IMR-90 (cell line): ENCODE measurements around the gene ATP1B2. TPM values are rescaled to one million over a fixed set of nuclear protein-coding genes. Genes with fewer than 3 reads are reported as not detected.

Source experiments
- ATAC-seq: fragments of 200-7000 bp; cut with Tn5 transposase; 2 replicates; pipeline ENCODE4 v1.9.1; 2020; ENCODE audit warnings: low read depth, mild to moderate bottlenecking, moderate library complexity
- BruUV-seq: library from RNA; stranded (reverse); fragments of 400-500 nt; replicated peaks from 2 replicates; lab custom pipeline; 2021; lab: Mats Ljungman, UMichigan
- CTCF ChIA-PET: fragments of 300-600 bp; formaldehyde crosslinking; extraction: SDS; loops from one replicate; lab custom pipeline; 2021; ENCODE audit warnings: antibody characterized with exemption; lab: Yijun Ruan, JAX
- POLR2A ChIA-PET: fragments of 300-600 bp; sonication (Branson Sonifier 250); formaldehyde crosslinking; loops from one replicate; lab custom pipeline; 2022; ENCODE audit warnings: antibody characterized with exemption; ENCODE audit not compliant: unreplicated experiment; lab: Charles Lee
- DNase-seq: peaks from one replicate; pipeline ENCODE4 v3.0.0; 2013
- H2AFZ ChIP-seq: replicated peaks from 2 replicates; pipeline ENCODE3; 2013; ENCODE audit warnings: low read length, mild to moderate bottlenecking; ENCODE audit not compliant: poor library complexity
- H2AK5ac ChIP-seq: 2 replicates; pipeline ENCODE4 v1.6.1; 2013; ENCODE audit warnings: low read depth, low read length, inconsistent platforms
- H2AK9ac ChIP-seq: replicated peaks from 2 replicates; pipeline ENCODE3; 2013; ENCODE audit warnings: mild to moderate bottlenecking, low read depth, low read length, moderate library complexity; ENCODE audit not compliant: poor library complexity
- H2BK120ac ChIP-seq: 2 replicates; pipeline ENCODE4 v1.6.1; 2013; ENCODE audit warnings: low read depth, low read length, inconsistent platforms
- H2BK15ac ChIP-seq: 3 replicates; pipeline ENCODE4 v1.6.1; 2013; ENCODE audit warnings: low read depth, low read length, inconsistent platforms
- H2BK20ac ChIP-seq: 2 replicates; pipeline ENCODE4 v1.6.1; 2013; ENCODE audit warnings: low read depth, mild to moderate bottlenecking, inconsistent platforms, low read length, moderate library complexity
- H2BK5ac ChIP-seq: 2 replicates; pipeline ENCODE4 v1.6.1; 2013; ENCODE audit warnings: mild to moderate bottlenecking, low read depth, low read length, inconsistent platforms; ENCODE audit not compliant: poor library complexity, severe bottlenecking
- H3K14ac ChIP-seq: replicated peaks from 2 replicates; pipeline ENCODE4 v1.6.1; 2013; ENCODE audit warnings: low read depth, low read length, inconsistent platforms
- H3K18ac ChIP-seq: 2 replicates; pipeline ENCODE4 v1.6.1; 2013; ENCODE audit warnings: low read depth, low read length, control low read depth
- H3K23ac ChIP-seq: 2 replicates; pipeline ENCODE4 v1.6.1; 2013; ENCODE audit warnings: low read depth, low read length, inconsistent platforms
- H3K27ac ChIP-seq: 2 replicates; pipeline ENCODE4 v1.5.1; 2013; ENCODE audit warnings: mild to moderate bottlenecking, control low read depth, low read length; ENCODE audit not compliant: insufficient read depth
- H3K27me3 ChIP-seq: 2 replicates; pipeline ENCODE4 v1.6.1; 2013; ENCODE audit warnings: low read length; ENCODE audit not compliant: control insufficient read depth, insufficient read depth
- H3K36me3 ChIP-seq: 2 replicates; pipeline ENCODE4 v1.6.1; 2013; ENCODE audit warnings: low read length, mixed read lengths; ENCODE audit not compliant: control insufficient read depth, insufficient read depth
- H3K4ac ChIP-seq: 2 replicates; pipeline ENCODE4 v1.6.1; 2013; ENCODE audit warnings: low read depth, low read length, inconsistent platforms
- H3K4me1 ChIP-seq: 2 replicates; pipeline ENCODE4 v1.6.1; 2013; ENCODE audit warnings: low read length, mixed read lengths; ENCODE audit not compliant: control insufficient read depth, insufficient read depth
- H3K4me2 ChIP-seq: 2 replicates; pipeline ENCODE4 v1.6.1; 2013; ENCODE audit warnings: low read depth, mild to moderate bottlenecking, control low read depth, low read length, moderate library complexity
- H3K4me3 ChIP-seq: 2 replicates; pipeline ENCODE4 v1.5.1; 2013; ENCODE audit warnings: low read depth, mild to moderate bottlenecking, control low read depth, low read length, moderate library complexity; ENCODE audit not compliant: insufficient read depth
- H3K56ac ChIP-seq: 2 replicates; pipeline ENCODE4 v1.6.1; 2013; ENCODE audit warnings: low read length, inconsistent platforms; ENCODE audit not compliant: insufficient read depth; ENCODE audit errors: extremely low read depth
- H3K79me1 ChIP-seq, 2 experiments: 2 replicates each; pipeline ENCODE4 v1.6.1; 2013; ENCODE audit warnings: low read length in 2 of 2, inconsistent platforms in 1 of 2, low read depth in 1 of 2
- H3K9ac ChIP-seq: 2 replicates; pipeline ENCODE4 v1.6.1; 2013; ENCODE audit warnings: low read depth, low read length, control low read depth
- H3K9me1 ChIP-seq: 2 replicates; pipeline ENCODE4 v1.6.1; 2013; ENCODE audit warnings: low read length, inconsistent platforms; ENCODE audit not compliant: insufficient read depth
- H3K9me3 ChIP-seq: 2 replicates; pipeline ENCODE4 v1.6.1; 2013; ENCODE audit warnings: low read length; ENCODE audit not compliant: control insufficient read depth, insufficient read depth
- H4K20me1 ChIP-seq: 2 replicates; pipeline ENCODE4 v1.6.1; 2013; ENCODE audit warnings: low read length, inconsistent platforms; ENCODE audit not compliant: insufficient read depth
- H4K5ac ChIP-seq: 2 replicates; pipeline ENCODE4 v1.6.1; 2013; ENCODE audit warnings: mild to moderate bottlenecking, low read depth, low read length, control low read depth
- H4K8ac ChIP-seq, 2 experiments: 2 replicates each; pipeline ENCODE4 v1.6.1; 2013; ENCODE audit warnings: low read depth in 2 of 2, low read length in 2 of 2, control low read depth in 1 of 2, inconsistent platforms in 1 of 2
- H4K91ac ChIP-seq: 2 replicates; pipeline ENCODE4 v1.6.1; 2013; ENCODE audit warnings: low read depth, low read length, inconsistent platforms; ENCODE audit not compliant: insufficient read depth
- BHLHE40 ChIP-seq: fragments of 150-350 bp; IDR thresholded peaks from 2 replicates; pipeline ENCODE4 v1.6.1; 2016; ENCODE audit warnings: mild to moderate bottlenecking, low read depth, low read length
- CEBPB ChIP-seq: IDR thresholded peaks from 2 replicates; pipeline ENCODE4 v1.6.1; 2012; ENCODE audit warnings: low read depth, low read length, improper control_type of control experiment
- CHD1 ChIP-seq: IDR thresholded peaks from 2 replicates; pipeline ENCODE4 v1.6.1; 2012; ENCODE audit warnings: low read depth, low read length, improper control_type of control experiment
- CTCF ChIP-seq: conservative IDR thresholded peaks from 2 replicates; pipeline ENCODE4 v1.5.1; 2012; ENCODE audit warnings: mild to moderate bottlenecking, low read depth, low read length, improper control_type of control experiment
- ELK1 ChIP-seq: fragments of 150-350 bp; IDR thresholded peaks from 2 replicates; pipeline ENCODE4 v1.6.1; 2016; ENCODE audit warnings: low read depth, mild to moderate bottlenecking, low read length, moderate library complexity, borderline replicate concordance
- MAFK ChIP-seq: IDR thresholded peaks from 2 replicates; pipeline ENCODE4 v1.6.1; 2012; ENCODE audit warnings: low read depth, low read length, improper control_type of control experiment
- MAZ ChIP-seq: IDR thresholded peaks from 2 replicates; pipeline ENCODE4 v1.6.1; 2012; ENCODE audit warnings: low read depth, mild to moderate bottlenecking, low read length, improper control_type of control experiment, moderate library complexity, borderline replicate concordance
- MXI1 ChIP-seq: IDR thresholded peaks from 2 replicates; pipeline ENCODE4 v1.6.1; 2012; ENCODE audit warnings: low read depth, mild to moderate bottlenecking, low read length, moderate library complexity, borderline replicate concordance
- NFE2L2 ChIP-seq: fragments of 150-350 bp; IDR thresholded peaks from 2 replicates; pipeline ENCODE4 v1.6.1; 2016; ENCODE audit warnings: low read depth, mild to moderate bottlenecking, low read length
- POLR2A ChIP-seq: IDR thresholded peaks from 2 replicates; pipeline ENCODE4 v1.6.1; 2012; ENCODE audit warnings: mild to moderate bottlenecking, low read depth, low read length
- RAD21 ChIP-seq: IDR thresholded peaks from 2 replicates; pipeline ENCODE4 v1.6.1; 2012; ENCODE audit warnings: low read length, improper control_type of control experiment
- RCOR1 ChIP-seq: IDR thresholded peaks from 2 replicates; pipeline ENCODE4 v1.6.1; 2012; ENCODE audit warnings: mild to moderate bottlenecking, low read length, improper control_type of control experiment; ENCODE audit not compliant: insufficient replicate concordance
- WGBS, 2 experiments: methylation state at CpG; one replicate each; pipeline versions ENCODE4 v1.1.5 to v1.1.7; 2013; ENCODE audit warnings: missing lambda C conversion rate in 2 of 2; ENCODE audit not compliant: insufficient read length in 1 of 2; ENCODE audit errors: extremely low coverage in 2 of 2; 5-methylcytosine and 5-hydroxymethylcytosine counted together
- dilution Hi-C: fragments of 300-500 bp; cut with HindIII; formaldehyde crosslinking; loops from one replicate; pipeline ENCODE4 v1.14.3; 2018; ENCODE audit warnings: low sequenced_read_pairs; ENCODE audit not compliant: unreplicated experiment
- in situ Hi-C: fragments of 300-500 bp; cut with MboI; formaldehyde crosslinking; loops from 3 replicates; pipeline ENCODE4 v1.14.3; 2019; ENCODE audit warnings: low sequenced_read_pairs, inconsistent platforms, mixed read lengths
- intact Hi-C: fragments of 100-400 bp; cut with micrococcal nuclease; formaldehyde crosslinking; loops from 2 replicates; pipeline ENCODE4 v1.10.0; 2022
- polyA plus RNA-seq, 3 experiments: library from polyadenylated mRNA; depleted of rRNA; stranded (reverse); fragments of >200 nt; gene quantifications; 2 replicates each; pipeline ENCODE4 v1.2.3, GENCODE V29; 2012; ENCODE audit warnings: low replicate concordance in 1 of 3
- total RNA-seq: library from RNA; depleted of rRNA; stranded (reverse); fragments of >200 nt; gene quantifications from 2 replicates; pipeline ENCODE4 v1.2.3, GENCODE V29; 2012
- TF ChIP-seq, protein P1 (sequence below): fragments of 150-350 bp; IDR thresholded peaks from 2 replicates; pipeline ENCODE4 v1.6.1; 2017; ENCODE audit warnings: mild to moderate bottlenecking, antibody characterized with exemption, low read length, low read depth

The ATP1B2 gene
- total and polyA plus RNA-seq, 2 of the 4 experiments (the other 2 are of a cell fraction): 0.02 TPM; not detected in 1

DNA sequence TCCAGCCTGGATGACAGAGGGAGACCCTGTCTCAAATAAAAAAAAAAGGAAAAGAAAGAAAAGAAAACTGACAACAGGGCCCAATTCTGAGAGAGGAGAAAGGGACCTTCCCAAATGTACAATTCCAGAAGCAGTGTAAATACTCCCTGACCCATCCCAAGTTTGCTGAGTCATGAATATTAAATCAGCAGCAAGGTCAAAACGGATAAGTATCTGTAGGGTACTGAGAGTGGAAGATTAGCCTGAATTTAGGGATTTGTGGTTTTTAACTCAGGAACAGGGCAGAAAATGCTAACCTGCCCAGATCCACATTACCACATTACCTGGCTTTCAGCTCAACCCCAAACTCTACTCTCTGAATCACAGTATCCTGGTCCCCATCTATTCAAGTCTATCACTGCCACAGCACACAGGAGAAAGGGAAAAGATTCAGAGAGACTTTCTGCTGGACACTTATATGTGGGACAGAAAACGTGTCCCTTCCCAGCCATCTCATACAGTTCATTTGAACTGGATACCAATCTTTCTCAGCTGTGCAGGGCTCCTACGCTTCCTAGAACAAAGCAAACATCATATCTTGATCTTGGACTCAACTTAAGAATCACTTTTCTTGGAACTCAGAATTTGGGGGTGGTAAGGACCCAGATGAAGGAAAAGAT lies 39.0 kb upstream of the ATP1B2 start:
- ATAC-seq: no peak
- WGBS, 2 experiments: no CpG with 5 or more reads among the region's 3 CpGs
- no peaks in the 10 kb centered on the region for H3K27me3 ChIP-seq
- TF ChIP-seq MAZ (no peak), RAD21 (no peak), POLR2A (no peak), RCOR1 (no peak), CEBPB (no peak), MXI1 (no peak), CHD1 (no peak), ELK1 (no peak), CTCF (no peak), BHLHE40 (no peak), NFE2L2 (peak; percentile 90), MAFK (peak; percentile 97)
- TF ChIP-seq, protein P1, sequence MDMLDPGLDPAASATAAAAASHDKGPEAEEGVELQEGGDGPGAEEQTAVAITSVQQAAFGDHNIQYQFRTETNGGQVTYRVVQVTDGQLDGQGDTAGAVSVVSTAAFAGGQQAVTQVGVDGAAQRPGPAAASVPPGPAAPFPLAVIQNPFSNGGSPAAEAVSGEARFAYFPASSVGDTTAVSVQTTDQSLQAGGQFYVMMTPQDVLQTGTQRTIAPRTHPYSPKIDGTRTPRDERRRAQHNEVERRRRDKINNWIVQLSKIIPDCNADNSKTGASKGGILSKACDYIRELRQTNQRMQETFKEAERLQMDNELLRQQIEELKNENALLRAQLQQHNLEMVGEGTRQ: no peak
- H3K79me1 ChIP-seq: peaks cover 42 to 63% of the 10 kb centered on the region in 2 experiments
- H4K8ac ChIP-seq: no peak overlapping the region
- no peak overlapping the region for H3K9ac ChIP-seq
- CTCF ChIA-PET: interaction anchor here (0.6 to 0.7 kb wide), 3 partner anchors 87 to 328 kb away, joined by 3 to 7 read pairs (median 5); no protein-coding TSS in a partner anchor
- no peak overlapping the region for H2AFZ ChIP-seq
- dilution Hi-C loops (no loop called here), in situ Hi-C loops (no loop called here), intact Hi-C loops (no loop called here)
- H3K4me2 ChIP-seq: peak overlapping the region; percentile 27
- no peak overlapping the region for H4K5ac ChIP-seq
- no peak overlapping the region for H2AK9ac ChIP-seq
- no peak overlapping the region for H2BK20ac ChIP-seq
- peaks cover 9% of the 10 kb centered on the region for H3K4me1 ChIP-seq
- H2BK120ac ChIP-seq: no peak overlapping the region
- BruUV-seq: no TSS peak
- POLR2A ChIA-PET: interaction anchor here (0.6 kb wide), 1 partner anchor 340 kb away, joined by 3 read pairs; no protein-coding TSS in a partner anchor
- no peak overlapping the region for H3K18ac ChIP-seq
- no peak overlapping the region for H3K4ac ChIP-seq
- H2BK5ac ChIP-seq: no peak overlapping the region
- no peak overlapping the region for H3K4me3 ChIP-seq
- H3K14ac ChIP-seq: no peak overlapping the region
- no peak overlapping the region for H4K91ac ChIP-seq
- H3K9me3 ChIP-seq: no peaks in the 10 kb centered on the region
- peaks cover 5% of the 10 kb centered on the region for H3K36me3 ChIP-seq
- no peak overlapping the region for H3K56ac ChIP-seq
- no peak for DNase-seq
- peak overlapping the region; percentile 3; the same call in 1 of the 2 replicates for H3K27ac ChIP-seq
- no peak overlapping the region for H2AK5ac ChIP-seq
- H3K23ac ChIP-seq: peak overlapping the region; percentile 6; the same call in 1 of the 2 replicates
- H3K9me1 ChIP-seq: peaks cover 16% of the 10 kb centered on the region
- H2BK15ac ChIP-seq: no peak overlapping the region
- H4K20me1 ChIP-seq: peaks cover 54% of the 10 kb centered on the region
